HG02973 (cell line): ENCODE measurements around the gene SPEN.

Experiments used
- ATAC-seq: cut with Tn5 transposase; IDR thresholded peaks from one replicate; pipeline ENCODE4 v1.9.1; 2021; ENCODE audit warnings: moderate library complexity; ENCODE audit not compliant: unreplicated experiment

Gene SPEN

GRCh38 chr1:15957221-15958095 lies 110.0 kb downstream of the SPEN start:
- ATAC-seq: no peak

- no peak for ATAC-seq
Observed at GRCh38 chr1:15958111-15958510, 110.6 kb downstream of the SPEN start.

GRCh38 chr1:15958793-15959192 lies 111.3 kb downstream of the SPEN start:
- no peak for ATAC-seq

GRCh38 chr1:15959424-15959823 lies 111.9 kb downstream of the SPEN start:
- ATAC-seq: no peak

- ATAC-seq: no peak
Observed at GRCh38 chr1:15959827-15960446, 112.4 kb downstream of the SPEN start.

- no peak for ATAC-seq
Observed at GRCh38 chr1:15960808-15961207, 113.3 kb downstream of the SPEN start.

- no peak for ATAC-seq
Observed at GRCh38 chr1:15961492-15961891, 114.0 kb downstream of the SPEN start.

- ATAC-seq: no peak
Observed at GRCh38 chr1:15962176-15962575, 114.7 kb downstream of the SPEN start.

GRCh38 chr1:15962671-15963362 lies 115.3 kb downstream of the SPEN start:
- ATAC-seq: no peak

GRCh38 chr1:15963363-15963967 lies 116.0 kb downstream of the SPEN start:
- no peak for ATAC-seq

- no peak for ATAC-seq
Observed at GRCh38 chr1:15963968-15964648, 116.6 kb downstream of the SPEN start.

GRCh38 chr1:15965228-15965767 lies 117.8 kb downstream of the SPEN start:
- no peak for ATAC-seq

GRCh38 chr1:15966081-15966955 lies 118.8 kb downstream of the SPEN start:
- peak; percentile 60 for ATAC-seq

- no peak for ATAC-seq
Observed at GRCh38 chr1:15966956-15967344, 119.4 kb downstream of the SPEN start.

GRCh38 chr1:15968172-15968571 lies 120.7 kb downstream of the SPEN start:
- ATAC-seq: no peak

- no peak for ATAC-seq
Observed at GRCh38 chr1:15969321-15969880, 121.9 kb downstream of the SPEN start.

- ATAC-seq: no peak
Observed at GRCh38 chr1:15970911-15971310, 123.4 kb downstream of the SPEN start.

- ATAC-seq: no peak
Observed at GRCh38 chr1:15972409-15972808, 124.9 kb downstream of the SPEN start.

GRCh38 chr1:15973772-15974171 lies 126.3 kb downstream of the SPEN start:
- ATAC-seq: no peak
